C4-2B (cell line): Measurements from ENCODE around the gene AIFM1.

ENCODE experiments used
- H3K27ac ChIP-seq: fragments of 450-650 bp; 2 replicates; pipeline ENCODE4 v1.5.1; 2017
- CTCF ChIP-seq: fragments of 450-650 bp; conservative IDR thresholded peaks from 2 replicates; pipeline ENCODE4 v1.5.1; 2017; ENCODE audit warnings: mild to moderate bottlenecking
- ZFX ChIP-seq: fragments of 450-650 bp; IDR thresholded peaks from 2 replicates; pipeline ENCODE4 v1.6.1; 2017

AIFM1 gene

GRCh38 chrX:130176354-130176776 lies 10.7 kb upstream of the AIFM1 start:
- no peak overlapping the region for H3K27ac ChIP-seq
- TF ChIP-seq ZFX (no peak), CTCF (no peak)

GRCh38 chrX:130174937-130175336 lies 9.3 kb upstream of the AIFM1 start:
- TF ChIP-seq CTCF (no peak), ZFX (no peak)
- H3K27ac ChIP-seq, result no peak overlapping the region

- TF ChIP-seq CTCF, result no peak
- no peak for TF ChIP-seq ZFX
- H3K27ac ChIP-seq, result no peak overlapping the region
Observed at GRCh38 chrX:130174045-130174704, 8.5 kb upstream of the AIFM1 start.

GRCh38 chrX:130173190-130173895 lies 7.7 kb upstream of the AIFM1 start:
- no peak overlapping the region for H3K27ac ChIP-seq
- TF ChIP-seq CTCF, result no peak
- no peak for TF ChIP-seq ZFX

GRCh38 chrX:130172127-130172845 lies 6.6 kb upstream of the AIFM1 start:
- TF ChIP-seq CTCF (no peak), ZFX (no peak)
- no peak overlapping the region for H3K27ac ChIP-seq

- H3K27ac ChIP-seq, result no peak within 1 kb of the TSS
- no peak for TF ChIP-seq CTCF
- TF ChIP-seq ZFX, result no peak
Observed at GRCh38 chrX:130171446-130172126, 5.9 kb upstream of the AIFM1 start, which contains the start of gene RAB33A. Gene RAB33A (plus strand): TSS chrX:130171962. CDS start chrX:130172063, 101 bp downstream.
